B cell (primary cell): ENCODE results near the gene C17orf67. TPM values are rescaled to one million over a fixed set of nuclear protein-coding genes. Genes with fewer than 3 reads are reported as not detected.

ENCODE experiments used
- ATAC-seq: fragments of 200-7000 bp; cut with Tn5 transposase; one replicate; pipeline ENCODE4 v1.10.0; 2021; ENCODE audit warnings: low read depth, mild to moderate bottlenecking, moderate number of reproducible peaks, moderate library complexity
- CTCF ChIA-PET: fragments of 350-600 bp; sonication (Branson Sonifier 250); formaldehyde crosslinking; loops from one replicate; lab custom pipeline; 2021; ENCODE audit warnings: antibody characterized with exemption, inconsistent platforms; lab: Charles Lee
- POLR2A ChIA-PET: fragments of 350-600 bp; sonication (Branson Sonifier 250); formaldehyde crosslinking; loops from one replicate; lab custom pipeline; 2021; ENCODE audit warnings: antibody characterized with exemption; lab: Charles Lee
- DNase-seq: peaks from one replicate; pipeline ENCODE4 v3.0.0; 2013
- H2AFZ ChIP-seq: 2 replicates; pipeline ENCODE4 v1.6.1; 2012; ENCODE audit warnings: mild to moderate bottlenecking, low read depth, low read length; ENCODE audit not compliant: insufficient read depth, poor library complexity, severe bottlenecking
- H3K27ac ChIP-seq, 2 donors: 1 replicate in 1 of 2; 2 replicates in 1 of 2; pipeline ENCODE4 v1.5.1; 2012 to 2013; ENCODE audit warnings: low read length in 2 of 2, mild to moderate bottlenecking in 2 of 2, moderate library complexity in 1 of 2
- H3K27me3 ChIP-seq, 4 experiments: fragments of 200-600 bp in 1 of 4; sonication (generic) in 1 of 4; replicated peaks in 1 of 4; 1 replicate in 2 of 4; 2 replicates in 2 of 4; pipeline versions ENCODE4 v1.6.1 to v1.7.0; 2013 to 2016; ENCODE audit warnings: low read length in 3 of 4, mild to moderate bottlenecking in 2 of 4, mixed read lengths in 1 of 4, moderate library complexity in 1 of 4; ENCODE audit not compliant: insufficient read depth in 4 of 4, control insufficient read depth in 3 of 4; ENCODE audit errors: control extremely low read depth in 1 of 4
- H3K36me3 ChIP-seq, 2 experiments: replicated peaks in 1 of 2; 1 replicate in 1 of 2; 2 replicates in 1 of 2; pipeline versions ENCODE4 v1.6.1 to v1.7.1; 2013; ENCODE audit warnings: low read length in 1 of 2; ENCODE audit not compliant: insufficient read depth in 2 of 2, control insufficient read depth in 1 of 2; ENCODE audit errors: control extremely low read depth in 1 of 2, extremely low read depth in 1 of 2
- H3K4me1 ChIP-seq, 2 donors: fragments of 200-600 bp in 1 of 2; sonication (generic) in 1 of 2; 1 replicate in 1 of 2; 2 replicates in 1 of 2; pipeline versions ENCODE4 v1.5.1 to v1.6.1; 2013 to 2017; ENCODE audit warnings: low read length in 2 of 2; ENCODE audit not compliant: control insufficient read depth in 2 of 2, insufficient read depth in 2 of 2
- H3K4me2 ChIP-seq: replicated peaks from 2 replicates; pipeline ENCODE3; 2012; ENCODE audit warnings: mild to moderate bottlenecking, low read depth, low read length; ENCODE audit not compliant: poor library complexity, severe bottlenecking
- H3K4me3 ChIP-seq, 5 experiments: fragments of 200-600 bp in 1 of 5; sonication (generic) in 1 of 5; 1 replicate in 3 of 5; 2 replicates in 2 of 5; pipeline versions ENCODE4 v1.5.1 to v1.7.0; 2011 to 2016; ENCODE audit warnings: low read length in 4 of 5, mild to moderate bottlenecking in 4 of 5, low read depth in 2 of 5, control low read depth in 1 of 5, moderate library complexity in 1 of 5; ENCODE audit not compliant: insufficient read depth in 1 of 5; ENCODE audit errors: control extremely low read depth in 1 of 5, extremely low read depth in 1 of 5
- H3K79me2 ChIP-seq: fragments of 200-600 bp; sonication (generic); one replicate; pipeline ENCODE4 v1.6.0; 2016; ENCODE audit warnings: low read length; ENCODE audit not compliant: control insufficient read depth, insufficient read depth
- H3K9ac ChIP-seq: fragments of 200-600 bp; sonication (generic); 2 replicates; pipeline ENCODE4 v1.6.1; 2017; ENCODE audit warnings: mild to moderate bottlenecking, low read length, moderate library complexity
- H3K9me3 ChIP-seq, 3 donors: one replicate each; pipeline versions ENCODE4 v1.6.1 to v1.7.1; 2013; ENCODE audit warnings: low read length in 2 of 3; ENCODE audit not compliant: control insufficient read depth in 2 of 3, insufficient read depth in 1 of 3; ENCODE audit errors: control extremely low read depth in 1 of 3
- H4K20me1 ChIP-seq: 2 replicates; pipeline ENCODE4 v1.6.0; 2012; ENCODE audit warnings: mild to moderate bottlenecking, low read length; ENCODE audit not compliant: insufficient read depth, control insufficient read depth, poor library complexity, severe bottlenecking
- H3K27ac Mint-ChIP-seq: one replicate; pipeline ENCODE4 v1.8.0; 2021; ENCODE audit warnings: mixed read lengths
- H3K27me3 Mint-ChIP-seq: one replicate; pipeline ENCODE4 v1.8.0; 2021; ENCODE audit warnings: mixed read lengths
- H3K4me1 Mint-ChIP-seq: one replicate; pipeline ENCODE4 v1.8.0; 2021; ENCODE audit warnings: mixed read lengths
- H3K4me3 Mint-ChIP-seq: one replicate; pipeline ENCODE4 v1.8.0; 2021; ENCODE audit warnings: mixed read lengths
- H3K9me3 Mint-ChIP-seq: one replicate; pipeline ENCODE4 v1.8.0; 2022; ENCODE audit warnings: mixed read lengths; ENCODE audit not compliant: insufficient read depth
- EZH2 ChIP-seq: IDR thresholded peaks from 2 replicates; pipeline ENCODE4 v1.6.1; 2012; ENCODE audit warnings: borderline replicate concordance, low read depth, mild to moderate bottlenecking, moderate library complexity, low read length; ENCODE audit not compliant: insufficient read depth, poor library complexity, severe bottlenecking
- WGBS: methylation state at CpG from one replicate; pipeline ENCODE4 v1.1.5; 2013; ENCODE audit warnings: missing lambda C conversion rate; ENCODE audit not compliant: insufficient coverage; 5-methylcytosine and 5-hydroxymethylcytosine counted together
- intact Hi-C: fragments of 100-400 bp; cut with micrococcal nuclease; formaldehyde crosslinking; loops from one replicate; pipeline ENCODE4 v1.10.0; 2022
- polyA plus RNA-seq: library from polyadenylated mRNA; depleted of rRNA; stranded (reverse); fragments of >200 nt; gene quantifications from 2 replicates; pipeline ENCODE4 v1.2.3, GENCODE V29; 2012
- total RNA-seq, 2 donors: library from RNA; stranded (reverse); fragments of 120-200 nt in 1 of 2; gene quantifications; 1 replicate in 1 of 2; 2 replicates in 1 of 2; pipeline versions ENCODE4 v1.2.3 to v1.2.4, GENCODE V29; 2013 to 2022
- TF ChIP-seq, protein P1 (sequence below): fragments of 200-600 bp; IDR thresholded peaks from one replicate; pipeline ENCODE4 v1.8.0; 2022; ENCODE audit warnings: antibody characterized with exemption, mild to moderate bottlenecking

C17orf67 gene
- total and polyA plus RNA-seq, 2 donors (not counting 1 experiment from before 2014, with no cell fraction given): 5.0 to 10.0 TPM

DNA sequence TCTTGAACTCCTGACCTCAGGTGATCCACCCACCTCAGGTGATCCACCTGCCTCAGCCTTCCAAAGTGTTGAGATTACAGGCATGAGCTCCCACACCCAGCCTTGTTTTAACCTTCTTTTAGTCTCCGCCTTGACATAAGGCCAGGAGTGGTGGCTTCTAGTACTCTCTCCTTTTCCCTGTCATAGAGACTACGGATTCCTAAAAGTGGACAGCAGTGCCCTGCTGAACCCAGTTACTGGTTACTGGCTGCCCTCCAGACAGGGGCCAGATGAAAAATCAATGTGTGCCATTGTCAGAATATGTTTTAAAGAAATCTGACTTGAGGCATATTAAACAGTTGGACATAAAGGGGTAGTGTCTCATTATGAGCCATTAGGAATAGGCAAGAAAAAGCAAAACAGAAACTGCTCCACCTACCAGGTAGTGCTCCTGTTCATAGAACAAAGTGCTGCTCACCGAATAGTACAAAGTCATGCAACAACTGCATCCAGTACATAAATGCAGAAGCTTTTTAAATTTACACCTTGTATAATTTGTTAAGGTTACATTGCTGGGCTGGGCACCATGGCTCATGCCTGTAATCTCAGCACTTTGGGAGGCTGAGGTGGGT lies 48.1 kb upstream of the C17orf67 start:
- no peak overlapping the region for H3K27ac Mint-ChIP-seq
- CTCF ChIA-PET: interaction anchor here (1.0 kb wide), 1 partner anchor 58 kb away, joined by 3 read pairs; no protein-coding TSS in a partner anchor
- POLR2A ChIA-PET: interaction anchor here (0.6 kb wide), 1 partner anchor 32 kb away, joined by 9 read pairs; the partner anchor contains the start of gene TRIM25
- Histone ChIP-seq H3K27ac (no peak overlapping the region), H3K9ac (no peak overlapping the region), H3K4me3 (no peak overlapping the region), H4K20me1 (no peaks in the 10 kb centered on the region), H3K4me1 (peaks cover 0 to 3% of the 10 kb centered on the region in 2 donors), H3K9me3 (no peaks in the 10 kb centered on the region), H3K36me3 (peaks cover 0 to 7% of the 10 kb centered on the region in 2 experiments), H3K27me3 (no peaks in the 10 kb centered on the region), H2AFZ (no peak overlapping the region), H3K79me2 (no peaks in the 10 kb centered on the region), H3K4me2 (no peak overlapping the region)
- TF ChIP-seq EZH2: no peak
- TF ChIP-seq, protein P1, sequence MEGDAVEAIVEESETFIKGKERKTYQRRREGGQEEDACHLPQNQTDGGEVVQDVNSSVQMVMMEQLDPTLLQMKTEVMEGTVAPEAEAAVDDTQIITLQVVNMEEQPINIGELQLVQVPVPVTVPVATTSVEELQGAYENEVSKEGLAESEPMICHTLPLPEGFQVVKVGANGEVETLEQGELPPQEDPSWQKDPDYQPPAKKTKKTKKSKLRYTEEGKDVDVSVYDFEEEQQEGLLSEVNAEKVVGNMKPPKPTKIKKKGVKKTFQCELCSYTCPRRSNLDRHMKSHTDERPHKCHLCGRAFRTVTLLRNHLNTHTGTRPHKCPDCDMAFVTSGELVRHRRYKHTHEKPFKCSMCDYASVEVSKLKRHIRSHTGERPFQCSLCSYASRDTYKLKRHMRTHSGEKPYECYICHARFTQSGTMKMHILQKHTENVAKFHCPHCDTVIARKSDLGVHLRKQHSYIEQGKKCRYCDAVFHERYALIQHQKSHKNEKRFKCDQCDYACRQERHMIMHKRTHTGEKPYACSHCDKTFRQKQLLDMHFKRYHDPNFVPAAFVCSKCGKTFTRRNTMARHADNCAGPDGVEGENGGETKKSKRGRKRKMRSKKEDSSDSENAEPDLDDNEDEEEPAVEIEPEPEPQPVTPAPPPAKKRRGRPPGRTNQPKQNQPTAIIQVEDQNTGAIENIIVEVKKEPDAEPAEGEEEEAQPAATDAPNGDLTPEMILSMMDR: no peak
- no peak overlapping the region for H3K4me3 Mint-ChIP-seq
- no peaks in the 10 kb centered on the region for H3K9me3 Mint-ChIP-seq
- 100% methylated on average over 1 of the region's 3 CpGs for WGBS
- DNase-seq: no peak
- H3K27me3 Mint-ChIP-seq: no peaks in the 10 kb centered on the region
- peaks cover 4% of the 10 kb centered on the region for H3K4me1 Mint-ChIP-seq
- ATAC-seq: no peak
- intact Hi-C loops: no loop called here

DNA sequence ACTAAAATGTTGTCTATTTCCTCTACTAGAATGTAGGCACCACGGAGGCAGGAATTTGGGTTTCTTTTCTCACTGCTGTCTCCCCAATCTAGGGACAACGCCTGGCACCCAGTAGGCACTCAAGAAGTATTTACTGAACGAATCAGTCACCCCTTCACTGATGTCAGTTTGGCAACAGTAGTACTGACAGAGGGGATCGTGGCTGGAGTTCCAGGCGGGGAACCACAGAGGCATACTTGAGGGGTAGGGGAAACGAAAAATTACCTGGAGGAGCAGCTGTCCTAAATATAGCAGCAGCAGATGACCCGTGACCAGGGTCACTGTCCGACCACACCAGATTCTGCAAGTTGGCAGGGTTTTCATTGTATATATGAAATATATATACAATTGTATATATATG lies 46.9 kb upstream of the C17orf67 start:
- H2AFZ ChIP-seq: no peak overlapping the region
- H3K27ac ChIP-seq: no peak overlapping the region
- H3K27me3 ChIP-seq: no peaks in the 10 kb centered on the region
- H3K9me3 ChIP-seq: no peaks in the 10 kb centered on the region
- no peak overlapping the region for H3K9ac ChIP-seq
- intact Hi-C loops: no loop called here
- H3K4me2 ChIP-seq: no peak overlapping the region
- ChIA-PET CTCF (no interaction called here), POLR2A (interaction anchor here (0.5 kb wide), 1 partner anchor 1746 kb away, joined by 3 read pairs; no protein-coding TSS in a partner anchor)
- peaks cover 4% of the 10 kb centered on the region for H3K4me1 Mint-ChIP-seq
- H3K4me3 ChIP-seq: no peak overlapping the region
- TF ChIP-seq, protein P1: no peak
- TF ChIP-seq EZH2: no peak
- no peak overlapping the region for H3K27ac Mint-ChIP-seq
- H3K4me1 ChIP-seq: peaks cover 0 to 3% of the 10 kb centered on the region in 2 donors
- no peak for DNase-seq
- H4K20me1 ChIP-seq: no peaks in the 10 kb centered on the region
- WGBS: 85% methylated on average over 5 of the region's 8 CpGs
- peaks cover 0 to 3% of the 10 kb centered on the region in 2 experiments for H3K36me3 ChIP-seq
- H3K27me3 Mint-ChIP-seq: no peaks in the 10 kb centered on the region
- ATAC-seq: no peak
- no peak overlapping the region for H3K4me3 Mint-ChIP-seq
- H3K9me3 Mint-ChIP-seq: no peaks in the 10 kb centered on the region
- H3K79me2 ChIP-seq: no peaks in the 10 kb centered on the region
